ENCODE results near the gene SLC4A1.

Gene SLC4A1

GRCh38 chr17:44219616-44220212 lies 48.2 kb downstream of the SLC4A1 start, which contains the start of gene UBTF:
TSS of gene UBTF (minus strand) at chr17:44219675. CDS start at chr17:44218229, 1,446 bp downstream.
- DNase-seq: peak; percentile 76

- peak; percentile 52 for DNase-seq
Measured at GRCh38 chr17:44219108-44219615, 48.8 kb downstream of the SLC4A1 start.

GRCh38 chr17:44218344-44219107 lies 49.4 kb downstream of the SLC4A1 start:
- peak; percentile 90 for DNase-seq

GRCh38 chr17:44217738-44218343 lies 50.1 kb downstream of the SLC4A1 start:
- no peak for DNase-seq

GRCh38 chr17:44216694-44217093 lies 51.2 kb downstream of the SLC4A1 start:
- DNase-seq: no peak

GRCh38 chr17:44216173-44216572 lies 51.8 kb downstream of the SLC4A1 start:
- DNase-seq: no peak

GRCh38 chr17:44214896-44215295 lies 53.0 kb downstream of the SLC4A1 start:
- DNase-seq: no peak

GRCh38 chr17:44214230-44214494 lies 53.8 kb downstream of the SLC4A1 start:
- DNase-seq: no peak

GRCh38 chr17:44213403-44214229 lies 54.3 kb downstream of the SLC4A1 start:
- DNase-seq: no peak

- DNase-seq: no peak
Measured at GRCh38 chr17:44212507-44213402, 55.2 kb downstream of the SLC4A1 start.

- no peak for DNase-seq
Measured at GRCh38 chr17:44211281-44212265, 56.4 kb downstream of the SLC4A1 start.

- peak; percentile 92 for DNase-seq
Measured at GRCh38 chr17:44210342-44211192, 57.4 kb downstream of the SLC4A1 start.

- DNase-seq: no peak
Measured at GRCh38 chr17:44209786-44210341, 58.1 kb downstream of the SLC4A1 start.

- no peak for DNase-seq
Measured at GRCh38 chr17:44207743-44208142, 60.2 kb downstream of the SLC4A1 start.

GRCh38 chr17:44207319-44207718 lies 60.6 kb downstream of the SLC4A1 start:
- DNase-seq: no peak

- DNase-seq: no peak
Measured at GRCh38 chr17:44206825-44207155, 61.1 kb downstream of the SLC4A1 start.

- DNase-seq: no peak
Measured at GRCh38 chr17:44205962-44206824, 61.7 kb downstream of the SLC4A1 start.

- DNase-seq: no peak
Measured at GRCh38 chr17:44204441-44204882, 63.5 kb downstream of the SLC4A1 start.

Data from midbrain (tissue), 1 donor.